ENCODE results near the gene CORO2B.

CORO2B gene

GRCh38 chr15:68574629-68575028, 4.2 kb upstream of the CORO2B start:
- DNase-seq = no peak

GRCh38 chr15:68576235-68576892, 2.4 kb upstream of the CORO2B start:
- DNase-seq = no peak

DNA sequence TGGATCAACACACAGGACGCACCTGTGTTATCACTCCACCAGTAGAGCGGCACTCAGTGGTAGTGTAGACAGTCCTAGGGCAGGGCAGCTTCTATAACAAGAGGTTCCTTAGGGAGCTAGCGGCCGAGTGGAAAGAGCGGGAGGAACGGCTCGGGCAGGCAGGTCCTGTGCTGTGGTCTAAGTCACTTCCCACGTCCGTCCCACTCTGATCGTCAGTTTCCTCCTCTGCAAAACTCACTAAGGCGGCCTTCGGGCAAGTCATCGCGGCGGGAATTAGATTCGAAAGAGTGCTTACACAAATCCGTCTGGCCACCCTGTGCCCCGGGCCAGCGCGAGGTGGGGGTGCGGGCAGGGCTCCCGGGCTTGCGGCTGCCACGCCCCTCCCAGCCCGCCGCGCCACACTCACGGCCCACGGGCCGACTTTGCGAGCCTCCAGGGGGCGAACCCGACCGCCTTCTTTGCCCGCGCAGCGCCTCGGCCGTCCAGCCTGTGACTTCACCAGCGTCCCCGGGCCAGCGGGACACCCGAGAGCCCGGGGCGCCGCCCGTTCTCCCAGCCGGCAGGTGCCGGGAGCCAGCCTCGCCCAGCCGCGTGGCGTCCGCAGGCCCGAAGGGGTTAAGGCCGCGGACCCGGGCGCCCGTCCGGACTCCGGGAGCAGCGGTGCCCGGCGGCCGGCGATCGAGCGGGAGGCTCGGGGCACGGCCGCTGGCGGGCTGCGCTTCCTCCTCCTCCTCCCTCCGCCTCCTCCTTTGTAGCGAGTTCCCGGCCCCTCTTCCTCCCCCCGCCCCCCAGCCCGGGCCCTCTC, 416 bp upstream of the CORO2B start:
- DNase-seq = no peak

- no peak for DNase-seq
Observed at GRCh38 chr15:68580026-68580882, 1.5 kb downstream of the CORO2B start.

DNA sequence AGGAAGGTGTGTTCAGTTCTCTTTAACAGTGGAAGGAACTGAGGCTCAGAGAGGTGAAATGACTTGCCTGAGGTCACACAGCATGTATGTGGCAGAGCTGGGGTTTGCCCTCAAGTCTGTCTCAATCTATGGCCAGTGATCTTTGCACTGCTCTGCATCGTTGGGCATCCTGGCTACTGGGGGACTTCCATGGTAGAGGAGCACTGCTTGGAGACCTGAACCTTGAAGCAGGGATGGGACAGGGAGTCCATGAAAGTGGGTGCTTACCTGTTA, 2.0 kb downstream of the CORO2B start:
- no peak for DNase-seq

GRCh38 chr15:68581725-68582124, 2.9 kb downstream of the CORO2B start:
- no peak for DNase-seq

GRCh38 chr15:68582236-68582635, 3.4 kb downstream of the CORO2B start:
- DNase-seq = no peak

GRCh38 chr15:68582864-68583263, 4.1 kb downstream of the CORO2B start:
- no peak for DNase-seq

DNA sequence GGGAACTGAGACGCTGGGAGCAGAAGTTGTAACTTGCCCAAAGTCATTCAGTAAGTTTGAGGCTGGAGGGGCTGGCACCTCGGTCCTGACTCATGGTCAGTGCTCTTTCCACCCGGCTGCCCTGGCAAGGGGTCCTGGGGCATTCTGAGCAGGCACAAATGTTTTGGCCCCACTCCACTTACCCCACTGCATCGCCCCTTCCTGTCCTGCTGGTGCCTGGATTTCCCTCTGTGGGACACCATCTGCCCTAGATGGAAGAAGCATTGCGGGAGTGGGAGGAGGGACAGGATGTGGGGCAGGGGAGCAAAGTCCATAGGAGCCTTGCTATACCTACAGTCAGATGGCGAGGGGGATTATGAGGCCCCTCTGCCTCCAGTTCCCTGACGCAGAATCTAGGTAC, 4.5 kb downstream of the CORO2B start:
- no peak for DNase-seq

GRCh38 chr15:68583936-68584755, 5.4 kb downstream of the CORO2B start:
- DNase-seq = no peak

DNA sequence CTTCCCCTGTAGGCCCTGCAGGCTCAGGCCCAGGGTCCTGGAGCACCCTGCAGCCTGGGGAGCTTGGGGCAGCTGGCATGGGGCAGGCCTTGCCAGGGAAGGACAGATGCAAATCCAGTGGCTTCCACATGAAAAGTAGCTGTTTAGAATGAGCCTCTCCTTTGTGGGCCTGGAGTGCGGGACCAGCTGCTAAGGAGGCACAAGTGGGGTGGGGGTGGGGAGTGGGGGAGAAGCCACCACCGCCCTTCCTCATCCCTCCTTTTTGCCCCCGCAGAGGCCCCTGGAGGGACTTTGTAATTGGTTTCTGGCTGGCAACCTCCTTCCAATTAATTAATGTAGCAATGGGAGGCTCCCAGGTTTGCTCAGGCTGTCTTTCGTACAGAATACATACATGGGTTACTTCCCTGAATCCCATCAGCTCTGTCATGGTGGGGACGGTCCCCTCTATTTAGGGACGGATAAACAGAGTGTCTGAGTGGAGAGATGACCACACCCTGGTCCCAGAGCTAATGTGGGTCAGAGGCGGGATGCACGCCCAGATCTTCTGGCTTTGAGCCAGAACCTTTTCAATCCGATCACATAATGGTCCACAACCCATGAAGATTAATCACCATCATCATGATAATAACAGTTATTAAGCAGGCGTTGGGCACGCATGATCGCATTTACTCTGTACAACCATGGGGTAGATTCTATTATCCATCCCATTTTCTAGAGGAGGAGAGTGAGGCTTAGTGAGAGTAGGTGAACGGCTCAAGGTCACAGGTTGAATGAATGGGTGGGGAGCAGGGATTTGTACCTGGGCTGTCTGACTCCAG, 6.2 kb downstream of the CORO2B start:
- no peak for DNase-seq

- DNase-seq = no peak
Observed at GRCh38 chr15:68585574-68586273, 6.9 kb downstream of the CORO2B start.

DNA sequence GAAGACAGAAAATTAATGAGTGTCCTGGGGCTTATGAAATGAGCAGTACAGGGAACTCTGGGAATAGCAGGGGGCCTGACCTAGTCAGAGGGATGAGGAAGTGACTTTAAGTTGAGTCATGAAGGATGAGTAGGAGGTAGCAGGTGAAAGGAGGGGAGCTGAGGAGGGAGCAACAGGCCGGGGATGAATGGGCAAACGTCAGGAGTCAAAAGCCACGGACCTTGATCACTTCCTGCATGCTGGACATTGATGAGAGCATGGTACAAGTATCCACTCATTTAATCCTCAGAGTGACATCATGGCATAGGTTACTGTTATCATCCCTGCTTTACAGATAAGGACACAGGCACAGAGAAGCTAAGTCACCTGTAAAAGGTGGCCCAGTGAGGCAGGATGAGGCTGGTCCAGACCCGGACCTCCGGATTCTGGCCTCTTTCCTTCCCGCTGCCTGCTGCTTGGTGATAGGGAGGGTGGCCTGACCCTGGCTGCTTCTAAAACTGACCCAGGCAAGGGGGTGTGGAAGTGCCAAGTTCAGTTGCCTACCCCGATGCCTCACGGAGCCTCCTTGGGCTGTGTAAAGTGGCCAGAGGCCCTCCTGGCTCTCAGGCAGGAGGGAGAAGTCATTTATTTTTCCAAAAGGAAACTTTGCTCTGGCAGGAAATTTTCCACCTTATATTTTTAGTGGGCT, 7.6 kb downstream of the CORO2B start:
- DNase-seq = no peak

- no peak for DNase-seq
Observed at GRCh38 chr15:68587769-68588385, 9.1 kb downstream of the CORO2B start.

GRCh38 chr15:68589053-68589452, 10.3 kb downstream of the CORO2B start:
- DNase-seq = no peak

GRCh38 chr15:68589783-68590710, 11.3 kb downstream of the CORO2B start:
- no peak for DNase-seq

GRCh38 chr15:68590721-68591389, 12.1 kb downstream of the CORO2B start:
- DNase-seq = no peak

DNA sequence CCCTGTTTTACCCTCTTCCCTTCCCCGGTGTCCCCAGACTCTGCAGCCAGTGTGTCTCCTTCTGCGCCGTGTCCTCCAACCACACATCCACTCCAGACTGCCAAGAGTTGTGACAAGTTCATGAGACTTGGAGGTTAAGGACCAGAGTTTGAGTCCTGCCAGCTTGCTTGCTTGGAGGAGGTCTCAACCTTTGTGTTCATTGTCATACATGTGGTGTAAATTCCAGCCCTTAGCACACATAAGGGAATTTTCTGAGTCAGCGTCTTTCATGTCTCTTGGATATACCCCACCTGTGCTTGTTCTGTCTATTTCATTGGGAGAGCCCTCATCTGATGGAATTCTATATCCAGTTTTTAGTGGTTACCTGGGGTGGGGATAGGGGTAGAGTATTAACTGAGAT, 13.3 kb downstream of the CORO2B start:
- DNase-seq = no peak

- no peak for DNase-seq
Observed at GRCh38 chr15:68592544-68592943, 13.8 kb downstream of the CORO2B start.

All from NCI-H2107 (cell line).